Sigmoid colon (tissue), 4 donors: Measurements from ENCODE around the gene S100A6.

ENCODE experiments used
- EP300 ChIP-seq, 4 donors: sonication (generic); formaldehyde crosslinking; IDR thresholded peaks; one replicate each; pipeline ENCODE4 v1.6.1; 2017; ENCODE audit warnings: antibody characterized with exemption in 4 of 4
- POLR2A ChIP-seq, 2 donors: fragments of 450-650 bp; IDR thresholded peaks; one replicate each; pipeline ENCODE4 v1.6.1; 2016; ENCODE audit warnings: antibody characterized with exemption in 2 of 2, mild to moderate bottlenecking in 2 of 2, moderate library complexity in 2 of 2
- POLR2AphosphoS5 ChIP-seq, 4 donors: sonication (generic); formaldehyde crosslinking; IDR thresholded peaks; one replicate each; pipeline ENCODE4 v1.6.1; 2017; ENCODE audit warnings: antibody characterized with exemption in 4 of 4
- TF ChIP-seq, protein P1 (sequence below), 4 experiments: fragments of 450-650 bp in 3 of 4; fragments of 200-600 bp in 1 of 4; IDR thresholded peaks; one replicate each; pipeline ENCODE4 v1.5.1; 2016 to 2019; ENCODE audit warnings: antibody characterized with exemption in 4 of 4, mild to moderate bottlenecking in 3 of 4, moderate library complexity in 2 of 4

DNA sequence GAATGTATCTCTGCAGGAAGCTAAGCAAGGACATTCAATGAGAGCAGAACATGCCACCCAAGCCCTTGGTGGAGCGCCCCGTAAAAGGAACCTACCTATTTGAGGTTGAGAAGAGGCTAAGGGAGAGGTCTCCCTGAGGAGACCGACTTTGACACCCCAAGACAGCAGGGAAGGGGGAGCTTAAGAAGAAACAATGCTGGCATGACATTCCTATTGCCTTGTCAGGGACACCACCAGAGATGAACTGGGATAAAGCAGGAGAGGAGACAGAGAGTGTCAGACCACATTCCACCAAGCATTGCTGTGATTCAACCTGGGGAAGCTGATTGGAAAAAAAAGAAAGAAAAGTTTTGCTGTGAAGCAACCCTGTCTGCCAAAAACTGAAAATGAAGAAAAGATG, 43.1 kb upstream of the S100A6 start:
- TF ChIP-seq, protein P1, sequence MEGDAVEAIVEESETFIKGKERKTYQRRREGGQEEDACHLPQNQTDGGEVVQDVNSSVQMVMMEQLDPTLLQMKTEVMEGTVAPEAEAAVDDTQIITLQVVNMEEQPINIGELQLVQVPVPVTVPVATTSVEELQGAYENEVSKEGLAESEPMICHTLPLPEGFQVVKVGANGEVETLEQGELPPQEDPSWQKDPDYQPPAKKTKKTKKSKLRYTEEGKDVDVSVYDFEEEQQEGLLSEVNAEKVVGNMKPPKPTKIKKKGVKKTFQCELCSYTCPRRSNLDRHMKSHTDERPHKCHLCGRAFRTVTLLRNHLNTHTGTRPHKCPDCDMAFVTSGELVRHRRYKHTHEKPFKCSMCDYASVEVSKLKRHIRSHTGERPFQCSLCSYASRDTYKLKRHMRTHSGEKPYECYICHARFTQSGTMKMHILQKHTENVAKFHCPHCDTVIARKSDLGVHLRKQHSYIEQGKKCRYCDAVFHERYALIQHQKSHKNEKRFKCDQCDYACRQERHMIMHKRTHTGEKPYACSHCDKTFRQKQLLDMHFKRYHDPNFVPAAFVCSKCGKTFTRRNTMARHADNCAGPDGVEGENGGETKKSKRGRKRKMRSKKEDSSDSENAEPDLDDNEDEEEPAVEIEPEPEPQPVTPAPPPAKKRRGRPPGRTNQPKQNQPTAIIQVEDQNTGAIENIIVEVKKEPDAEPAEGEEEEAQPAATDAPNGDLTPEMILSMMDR (IDR thresholded peaks at IDR 0.05): no peak
- no peak for TF ChIP-seq EP300 (IDR thresholded peaks at IDR 0.05)
- no peak for TF ChIP-seq POLR2A (IDR thresholded peaks at IDR 0.05)
- no peak for TF ChIP-seq POLR2AphosphoS5 (IDR thresholded peaks at IDR 0.05)
